Ascending aorta (tissue), 2 donors: Measurements from ENCODE around the gene CNGB1. TPM values are rescaled to one million over a fixed set of nuclear protein-coding genes. Genes with fewer than 3 reads are reported as not detected.

Source experiments
- DNase-seq, 2 donors: peaks; one replicate each; pipeline ENCODE4 v3.0.0-alpha.2; 2019; ENCODE audit warnings: low spot score in 2 of 2
- H3K27ac ChIP-seq, 2 donors: fragments of 200-600 bp; sonication (generic); one replicate each; pipeline ENCODE4 v1.5.1; 2016 to 2017; ENCODE audit warnings: mild to moderate bottlenecking in 1 of 2
- H3K27me3 ChIP-seq: fragments of 200-600 bp; sonication (generic); one replicate; pipeline ENCODE4 v1.5.1; 2017
- H3K36me3 ChIP-seq, 2 donors: fragments of 200-600 bp; sonication (generic); one replicate each; pipeline ENCODE4 v1.5.1; 2016
- H3K4me1 ChIP-seq, 2 donors: fragments of 200-600 bp; sonication (generic); one replicate each; pipeline ENCODE4 v1.5.1; 2016 to 2017; ENCODE audit warnings: mild to moderate bottlenecking in 1 of 2
- H3K4me3 ChIP-seq, 2 donors: fragments of 200-600 bp; sonication (generic); one replicate each; pipeline ENCODE4 v1.5.1; 2016 to 2017; ENCODE audit warnings: mild to moderate bottlenecking in 1 of 2
- H3K9me3 ChIP-seq, 2 donors: fragments of 200-600 bp; sonication (generic); one replicate each; pipeline ENCODE4 v1.5.1; 2016
- CTCF ChIP-seq, 3 experiments: fragments of 200-600 bp in 2 of 3; fragments of 450-650 bp in 1 of 3; sonication (generic) in 2 of 3; IDR thresholded peaks; one replicate each; pipeline ENCODE4 v1.5.1; 2016 to 2019; ENCODE audit warnings: antibody characterized with exemption in 3 of 3, mild to moderate bottlenecking in 1 of 3, moderate library complexity in 1 of 3
- intact Hi-C: fragments of 100-400 bp; cut with DNase I; formaldehyde crosslinking; loops from one replicate; pipeline ENCODE4 v1.15.1; 2023
- total RNA-seq: library from RNA; depleted of rRNA; stranded (reverse); fragments of >200 nt; gene quantifications from one replicate; pipeline ENCODE4 v1.1.0, GENCODE V29; 2016

CNGB1 gene
- total RNA-seq, 1 donor from 2014 or later: not detected

GRCh38 chr16:57906382-57907316 lies 64.3 kb downstream of the CNGB1 start:
- Histone ChIP-seq H3K36me3 (no peaks in the 10 kb centered on the region), H3K4me3 (no peak overlapping the region), H3K9me3 (no peaks in the 10 kb centered on the region), H3K27me3 (no peaks in the 10 kb centered on the region), H3K4me1 (no peaks in the 10 kb centered on the region), H3K27ac (no peak overlapping the region)
- peak; percentile 3 to 44 (median 34) for TF ChIP-seq CTCF (IDR thresholded peaks at IDR 0.05)
- intact Hi-C loops: no loop called here
- no peak for DNase-seq

GRCh38 chr16:57904101-57904500 lies 66.8 kb downstream of the CNGB1 start:
- H3K36me3 ChIP-seq: no peaks in the 10 kb centered on the region
- no peak overlapping the region for H3K27ac ChIP-seq
- intact Hi-C loops: loop anchor here (5.0 kb wide), 1 partner anchor 223 kb away; the partner anchor contains the start of gene CFAP20
- H3K9me3 ChIP-seq: no peaks in the 10 kb centered on the region
- no peak for TF ChIP-seq CTCF (IDR thresholded peaks at IDR 0.05)
- H3K4me3 ChIP-seq: no peak overlapping the region
- no peaks in the 10 kb centered on the region for H3K27me3 ChIP-seq
- H3K4me1 ChIP-seq: no peaks in the 10 kb centered on the region
- DNase-seq: no peak

- Histone ChIP-seq H3K4me3 (no peak overlapping the region), H3K9me3 (no peaks in the 10 kb centered on the region), H3K4me1 (no peaks in the 10 kb centered on the region), H3K36me3 (no peaks in the 10 kb centered on the region), H3K27ac (no peak overlapping the region), H3K27me3 (no peaks in the 10 kb centered on the region)
- no peak for DNase-seq
- no peak for TF ChIP-seq CTCF (IDR thresholded peaks at IDR 0.05)
- intact Hi-C loops: loop anchor here (5.0 kb wide), 1 partner anchor 224 kb away; the partner anchor contains the start of gene CFAP20
Observed at GRCh38 chr16:57903656-57904055, 67.3 kb downstream of the CNGB1 start.

- TF ChIP-seq CTCF (IDR thresholded peaks at IDR 0.05): no peak
- Histone ChIP-seq H3K36me3 (no peaks in the 10 kb centered on the region), H3K9me3 (no peaks in the 10 kb centered on the region), H3K27ac (no peak overlapping the region), H3K4me3 (no peak overlapping the region), H3K27me3 (no peaks in the 10 kb centered on the region), H3K4me1 (no peaks in the 10 kb centered on the region)
- intact Hi-C loops: loop anchor here (5.0 kb wide), 1 partner anchor 226 kb away; the partner anchor contains the start of gene CFAP20
- DNase-seq: no peak
Observed at GRCh38 chr16:57901480-57902069, 69.4 kb downstream of the CNGB1 start.

- H3K36me3 ChIP-seq: no peaks in the 10 kb centered on the region
- no peaks in the 10 kb centered on the region for H3K4me1 ChIP-seq
- no peak overlapping the region for H3K4me3 ChIP-seq
- no peak for TF ChIP-seq CTCF (IDR thresholded peaks at IDR 0.05)
- H3K27ac ChIP-seq: no peak overlapping the region
- DNase-seq: no peak
- no peaks in the 10 kb centered on the region for H3K9me3 ChIP-seq
- H3K27me3 ChIP-seq: no peaks in the 10 kb centered on the region
- intact Hi-C loops: loop anchor here (5.0 kb wide), 1 partner anchor 226 kb away; the partner anchor contains the start of gene CFAP20
Observed at GRCh38 chr16:57900796-57901479, 70.0 kb downstream of the CNGB1 start.
